T-helper 22 cell (primary cell): ENCODE data around the gene FGF12.
"Not testable (repeated sequence)": the region's sequence is repeated elsewhere in the genome, so short reads cannot be mapped to it uniquely, and the experiment has no call there.

Source experiments
- DNase-seq: peaks from one replicate; pipeline ENCODE4 v3.0.0-alpha.2; 2020; ENCODE audit warnings: low read depth

Gene FGF12

DNA sequence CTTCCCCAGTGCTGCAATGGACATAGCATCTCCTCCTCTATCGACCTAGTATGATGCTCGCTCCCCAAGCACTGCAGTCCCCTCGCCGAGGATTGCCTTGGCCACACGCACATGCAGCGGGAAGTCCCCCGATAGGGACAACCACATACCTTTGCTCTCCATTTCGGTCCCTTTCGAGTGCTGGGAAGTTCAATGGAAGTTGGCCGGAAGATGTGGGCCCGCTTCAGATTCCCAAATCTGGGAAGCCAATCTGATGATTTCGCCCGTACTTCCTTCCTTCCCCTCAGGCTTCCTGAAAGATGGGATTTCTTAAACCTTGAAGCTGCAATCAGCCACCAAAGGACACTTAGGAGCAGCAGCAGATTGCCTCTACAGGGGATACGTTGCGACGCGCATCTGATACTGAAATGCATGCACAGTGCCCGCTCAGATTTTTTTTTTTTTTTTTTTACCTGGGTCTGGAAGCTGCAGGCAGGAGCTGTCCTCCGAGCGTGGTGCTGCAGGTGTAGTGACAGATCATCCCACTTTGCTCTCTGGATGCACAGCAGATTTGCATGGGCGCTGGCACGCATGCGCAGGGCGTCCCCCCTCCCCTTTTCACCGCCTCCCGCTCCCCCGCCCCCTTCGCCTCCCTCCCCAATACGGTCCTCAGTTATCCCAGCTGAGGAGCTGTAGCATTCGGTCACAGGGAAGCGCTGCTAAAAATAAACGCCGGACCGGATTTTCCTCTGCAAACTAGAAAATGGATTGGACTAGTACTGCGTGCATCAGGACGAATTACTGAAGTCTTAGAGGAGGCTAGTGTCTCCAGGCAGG, at the start of gene FGF12:
TSS of gene FGF12 (minus strand) at position 510 of the 816 bp plus-strand sequence.
- DNase-seq = no peak

DNA sequence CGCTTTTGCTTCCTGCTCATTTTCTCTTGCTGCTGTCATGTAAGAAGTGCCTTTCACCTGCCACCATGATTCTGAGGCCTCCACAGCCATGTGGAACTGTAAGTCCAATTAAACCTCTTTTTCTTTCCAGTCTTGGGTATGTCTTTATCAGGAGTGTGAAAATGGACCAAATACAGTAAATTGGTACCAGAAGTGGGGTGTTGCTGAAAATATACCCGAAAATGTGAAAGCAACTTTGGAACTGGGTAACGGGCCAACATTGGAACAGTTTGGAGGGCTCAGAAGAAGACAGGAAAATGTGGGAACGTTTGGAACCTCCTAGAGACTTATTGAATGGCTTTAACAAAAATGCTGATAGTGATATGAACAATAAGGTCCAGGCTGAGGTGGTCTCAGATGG, 47.0 kb upstream of the FGF12 start:
- DNase-seq = not testable (repeated sequence)

DNA sequence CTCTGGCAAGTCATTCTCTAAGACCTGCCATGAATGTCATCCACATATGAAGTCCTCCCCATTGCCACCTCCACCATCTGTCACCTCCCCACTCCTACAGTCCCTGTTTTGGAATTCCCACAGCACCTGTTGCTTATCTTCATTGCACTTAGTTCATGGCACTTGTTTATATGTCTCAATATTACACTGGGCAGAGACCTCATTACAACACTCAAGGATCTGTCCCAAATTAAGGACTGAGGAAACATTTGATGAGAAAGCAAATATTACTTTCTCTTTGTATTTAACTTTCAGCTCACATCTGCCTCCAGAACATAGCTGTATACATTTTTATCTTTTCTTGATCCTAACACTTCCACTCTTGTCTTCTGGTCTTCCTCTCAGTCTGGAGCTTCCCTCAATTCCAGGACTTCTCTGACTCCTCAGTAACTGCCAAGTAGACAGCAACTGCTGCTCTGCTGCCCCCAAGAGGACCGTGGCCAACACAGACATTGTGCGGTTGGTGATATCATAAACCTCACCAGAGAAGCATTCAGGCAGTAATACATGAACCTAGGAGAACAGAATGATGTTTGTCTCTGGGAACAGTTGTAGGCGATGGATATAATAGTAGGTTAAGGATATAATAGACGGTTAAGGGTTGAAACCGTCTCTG, 45.0 kb upstream of the FGF12 start:
- DNase-seq = no peak

DNA sequence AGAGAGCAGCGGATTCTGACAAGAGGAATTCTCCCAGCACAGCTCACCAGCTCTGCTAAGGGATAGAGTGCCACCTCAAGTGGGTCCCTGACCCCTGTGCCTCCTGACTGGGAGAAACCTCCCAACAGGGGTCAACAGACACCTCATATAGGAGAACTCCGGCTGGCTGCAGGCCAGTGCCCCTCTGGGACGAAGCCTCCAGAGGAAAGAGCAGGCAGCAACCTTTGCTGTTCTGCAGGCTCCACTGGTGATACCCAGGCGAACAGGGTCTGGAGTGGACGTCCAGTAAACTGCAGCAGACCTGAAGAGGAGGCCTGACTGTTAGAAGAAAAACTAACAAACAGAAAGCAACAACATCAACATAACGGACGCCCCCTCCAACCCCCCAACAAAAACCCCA, 31.3 kb upstream of the FGF12 start:
- DNase-seq = no peak

DNA sequence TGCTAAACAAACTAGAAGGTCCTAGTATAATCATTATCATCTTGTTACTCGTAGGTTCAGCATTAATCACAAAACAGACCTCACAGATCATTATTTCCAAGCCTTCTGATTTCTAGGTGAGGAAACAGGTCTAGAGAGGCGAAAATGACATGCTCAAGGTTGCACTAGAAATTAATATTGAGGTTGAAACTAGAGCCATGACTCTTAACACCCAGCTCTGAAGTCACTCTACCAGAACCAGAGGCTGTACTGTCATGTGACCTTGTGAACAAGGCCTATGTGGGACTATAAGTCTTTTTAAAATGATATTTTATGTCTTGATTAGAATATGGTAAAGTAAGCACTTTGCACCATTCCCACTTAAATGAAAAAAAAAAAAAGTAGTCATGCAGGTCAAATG, 23.8 kb upstream of the FGF12 start:
- DNase-seq = no peak

DNA sequence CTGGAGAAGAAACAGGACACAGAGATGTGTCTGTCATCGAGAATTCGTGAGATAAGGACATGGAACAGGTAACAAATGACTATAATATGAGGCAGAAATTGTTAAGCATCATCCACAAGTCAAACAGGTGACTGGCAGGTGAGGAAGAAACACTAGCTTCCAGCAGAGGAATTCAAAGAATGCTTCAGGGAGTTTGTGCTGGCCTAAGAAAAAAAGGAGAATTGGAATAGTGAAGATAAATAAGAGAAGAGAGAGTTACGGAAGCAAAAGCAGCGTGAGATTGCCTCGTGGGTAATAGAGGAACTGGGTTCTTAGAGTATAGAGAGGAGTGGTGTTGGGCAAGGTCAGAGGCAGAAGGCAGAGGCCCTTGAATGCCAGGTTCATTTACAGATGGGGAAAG, 22.9 kb upstream of the FGF12 start:
- DNase-seq = no peak

DNA sequence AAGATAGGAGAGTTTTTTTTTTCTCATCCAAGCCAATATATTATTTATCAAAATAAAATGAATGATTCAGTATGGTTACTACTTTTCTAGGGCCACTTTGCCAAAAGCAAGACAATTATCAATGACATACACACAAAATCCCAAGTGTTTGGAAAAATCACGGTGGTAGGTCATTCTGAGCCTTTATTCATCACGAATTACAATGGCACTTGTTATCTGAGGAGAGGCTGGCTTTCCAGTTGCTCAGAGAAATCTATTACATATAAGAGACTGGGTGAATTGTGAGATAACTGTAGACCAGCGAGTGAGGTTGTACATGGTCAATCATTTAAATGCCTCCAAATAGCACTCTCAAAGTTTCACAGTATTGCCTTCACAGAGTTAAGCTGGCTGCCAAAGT, 20.4 kb upstream of the FGF12 start:
- DNase-seq = no peak

DNA sequence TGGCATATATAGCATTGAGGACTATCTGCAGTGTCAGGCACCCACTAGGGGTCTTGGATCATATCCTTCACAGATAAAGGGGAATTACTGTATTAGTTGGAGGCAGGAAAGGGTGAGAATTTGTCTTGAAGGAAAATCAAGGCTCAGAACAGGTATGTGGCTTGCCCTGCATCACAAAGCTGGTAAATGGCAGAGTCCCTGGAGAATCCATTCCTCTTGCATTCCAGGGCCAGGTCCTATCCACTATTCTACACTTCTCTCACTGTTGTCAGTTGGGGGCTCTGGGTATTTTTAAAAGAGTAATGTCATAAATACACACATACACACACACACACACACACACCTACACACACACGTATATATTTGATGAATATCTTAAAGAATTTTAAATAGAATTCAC, 19.8 kb upstream of the FGF12 start:
- DNase-seq = no peak

DNA sequence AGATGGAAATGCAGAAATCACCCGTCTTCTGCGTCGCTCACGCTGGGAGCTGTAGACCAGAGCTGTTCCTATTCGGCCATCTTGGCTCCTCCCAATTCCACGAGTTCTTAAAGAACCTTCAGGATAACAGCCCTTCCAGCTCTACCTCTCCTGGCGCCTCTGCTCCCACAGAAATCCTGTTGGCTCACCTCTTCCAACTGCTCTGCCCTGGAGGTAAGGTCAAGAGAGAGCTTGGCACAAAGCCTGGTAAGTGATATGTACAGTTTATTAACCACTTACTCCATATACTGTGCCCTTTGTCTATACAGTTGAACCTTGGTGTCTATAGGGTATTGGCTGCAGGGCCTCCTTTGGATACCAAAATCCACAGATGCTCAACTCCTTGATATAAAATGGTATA, 17.8 kb upstream of the FGF12 start:
- no peak for DNase-seq

DNA sequence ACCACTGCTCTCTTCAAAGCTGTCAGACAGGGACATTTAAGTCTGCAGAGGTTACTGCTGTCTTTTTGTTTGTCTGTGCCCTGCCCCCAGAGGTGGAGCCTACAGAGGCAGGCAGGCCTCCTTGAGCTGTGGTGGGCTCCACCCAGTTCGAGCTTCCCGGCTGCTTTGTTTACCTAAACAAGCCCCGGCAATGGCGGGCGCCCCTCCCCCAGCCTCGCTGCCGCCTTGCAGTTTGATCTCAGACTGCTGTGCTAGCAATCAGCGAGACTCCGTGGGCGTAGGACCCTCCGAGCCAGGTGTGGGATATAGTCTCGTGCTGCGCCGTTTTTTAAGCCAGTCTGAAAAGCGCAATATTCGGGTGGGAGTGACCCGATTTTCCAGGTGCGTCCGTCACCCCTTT, 17.3 kb upstream of the FGF12 start:
- DNase-seq = not testable (repeated sequence)

DNA sequence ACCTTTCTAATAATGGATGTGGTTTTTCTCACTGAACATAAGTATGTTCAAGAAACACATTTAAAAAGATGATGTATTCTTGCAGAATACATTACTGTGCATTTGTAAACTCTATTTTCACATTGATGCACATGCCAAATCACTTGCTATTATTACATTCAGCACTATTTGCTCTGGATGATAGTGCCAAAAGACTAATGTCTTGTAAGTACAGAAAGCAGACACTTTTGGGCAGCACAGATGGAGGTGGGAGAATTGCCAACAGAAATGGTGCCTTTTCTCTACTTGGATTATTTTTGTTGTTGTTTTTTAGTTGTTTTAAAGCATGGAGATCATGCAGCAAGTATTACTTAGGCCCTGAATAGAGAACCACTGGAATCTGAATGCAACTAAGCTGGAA, 10.2 kb upstream of the FGF12 start:
- no peak for DNase-seq

DNA sequence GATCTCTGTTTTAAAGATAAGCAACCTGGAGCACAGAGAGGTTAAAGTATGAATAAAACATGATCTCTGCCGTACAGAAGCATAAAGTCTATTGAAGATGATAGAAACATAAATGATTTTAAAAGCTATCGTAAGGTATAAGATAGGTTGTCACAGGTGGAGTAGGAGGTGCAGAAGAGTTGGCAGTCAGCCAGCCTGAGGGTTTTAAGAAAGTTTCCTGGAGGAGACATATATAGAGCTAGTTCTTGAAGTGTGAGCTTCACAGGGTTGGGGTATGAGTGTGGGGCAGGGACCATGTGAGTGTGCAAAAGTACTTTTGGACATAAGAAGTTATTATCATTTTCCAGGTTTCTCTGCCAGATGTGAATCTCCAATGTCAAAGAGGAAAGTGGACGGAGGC, 3.9 kb upstream of the FGF12 start:
- DNase-seq = no peak

DNA sequence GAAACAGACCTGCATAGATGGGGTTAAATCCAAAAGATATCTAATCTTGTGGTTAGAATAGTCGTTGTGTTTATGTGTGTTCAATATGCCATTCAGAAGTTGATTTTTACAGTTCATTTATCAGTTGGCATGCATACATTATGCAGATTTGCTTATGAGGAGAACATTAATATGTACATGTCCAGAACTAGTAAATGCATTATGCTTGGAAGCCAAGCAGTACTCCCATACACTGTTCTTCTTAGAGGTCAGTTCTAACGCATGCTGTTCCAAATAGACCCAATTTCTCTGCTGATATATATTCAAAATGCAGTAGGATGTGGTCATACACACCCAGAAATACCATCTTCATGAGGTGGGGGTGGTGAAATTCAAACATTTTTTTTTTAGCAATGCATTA, 956 bp downstream of the FGF12 start:
- DNase-seq = no peak

DNA sequence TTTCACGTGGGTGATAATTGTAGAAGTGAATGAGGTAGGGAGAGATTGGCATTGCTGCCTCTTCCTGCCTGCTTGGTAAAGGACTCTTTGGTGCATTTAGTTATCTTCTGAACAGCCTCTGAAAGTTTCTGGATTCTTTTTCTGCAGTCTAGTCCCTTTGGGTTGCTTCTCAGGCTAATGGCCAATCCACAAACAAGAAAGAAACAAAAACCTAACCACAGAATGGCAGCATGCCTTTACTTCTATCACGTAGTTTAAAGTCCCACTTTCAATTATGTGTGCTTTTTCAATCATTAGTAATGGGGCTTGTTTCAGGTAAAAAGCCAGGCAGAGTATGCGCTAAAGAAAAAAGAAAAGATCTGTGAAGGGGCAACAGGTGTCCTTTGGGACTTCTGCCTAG, 7.4 kb downstream of the FGF12 start:
- no peak for DNase-seq

DNA sequence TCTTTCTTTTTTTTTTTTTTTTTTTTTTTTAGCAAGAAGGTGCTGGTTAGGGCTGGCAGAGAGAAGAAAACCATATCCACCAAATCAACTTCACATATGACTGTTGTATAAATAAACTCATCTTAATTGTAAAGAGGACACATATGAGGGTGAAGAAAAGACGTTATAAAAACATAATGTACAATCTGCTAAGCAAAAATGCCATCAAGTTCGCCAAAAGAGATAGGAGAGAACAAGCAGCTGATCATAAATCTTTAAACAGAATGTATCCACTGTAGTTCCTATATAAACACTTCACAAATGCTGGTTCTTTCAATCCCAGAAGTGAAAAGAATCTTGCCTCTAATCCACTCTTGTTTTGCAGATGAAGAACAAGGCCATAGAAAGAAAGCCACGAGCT, 9.2 kb downstream of the FGF12 start:
- DNase-seq = no peak

DNA sequence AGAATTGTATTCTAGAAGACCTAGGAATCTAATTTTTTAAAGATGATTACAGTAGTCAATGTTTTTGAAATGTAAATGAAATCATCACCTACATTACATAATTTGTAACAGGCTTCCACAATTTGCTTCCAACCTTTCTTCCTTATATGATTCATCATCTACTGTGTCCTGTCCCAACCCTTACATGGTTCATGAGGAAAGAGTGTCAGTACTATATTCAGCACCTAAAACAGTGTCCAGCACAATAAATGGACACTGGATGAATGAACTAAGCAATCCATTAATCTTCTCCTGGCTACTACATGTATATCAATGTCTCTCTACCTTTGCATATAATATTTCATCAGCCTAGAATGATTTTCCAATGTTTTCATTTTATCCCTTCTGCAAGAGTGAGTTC, 12.2 kb downstream of the FGF12 start:
- DNase-seq = no peak

DNA sequence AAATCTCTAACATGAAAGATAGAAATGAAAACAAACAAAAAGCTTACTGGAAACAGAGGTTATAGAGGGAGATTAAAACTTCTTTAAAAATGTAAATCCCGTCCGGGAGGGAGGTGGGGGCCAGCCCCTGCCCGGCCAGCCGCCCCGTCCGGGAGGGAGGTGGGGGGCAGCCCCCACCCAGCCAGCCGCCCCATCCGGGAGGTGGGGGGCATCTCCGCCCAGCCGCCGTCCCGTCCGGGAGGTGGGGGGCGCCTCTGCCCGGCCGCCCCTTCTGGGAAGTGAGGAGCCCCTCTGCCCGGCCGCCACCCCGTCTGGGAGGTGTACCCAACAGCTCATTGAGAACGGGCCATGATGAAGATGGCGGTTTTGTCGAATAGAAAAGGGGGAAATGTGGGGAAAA, 16.2 kb downstream of the FGF12 start:
- not testable (repeated sequence) for DNase-seq

DNA sequence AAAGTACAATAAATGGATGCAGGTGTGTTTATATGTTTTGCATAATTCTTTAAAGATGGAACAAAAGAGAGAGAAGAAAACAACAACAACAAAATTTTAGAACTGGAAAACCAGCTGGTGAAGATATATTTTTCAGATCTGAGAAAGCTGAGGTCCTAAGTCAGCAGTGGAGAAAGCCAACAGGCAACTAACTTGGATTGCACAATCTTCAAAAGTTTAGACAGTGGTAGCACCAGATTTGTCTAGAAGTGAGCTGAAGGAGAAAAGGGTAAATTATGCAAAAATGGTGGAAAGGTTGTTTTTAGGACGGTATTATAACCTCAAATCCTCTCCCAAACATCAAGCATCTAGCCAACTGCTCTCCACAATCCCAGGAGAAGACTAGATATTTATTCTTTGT, 17.0 kb downstream of the FGF12 start:
- no peak for DNase-seq

DNA sequence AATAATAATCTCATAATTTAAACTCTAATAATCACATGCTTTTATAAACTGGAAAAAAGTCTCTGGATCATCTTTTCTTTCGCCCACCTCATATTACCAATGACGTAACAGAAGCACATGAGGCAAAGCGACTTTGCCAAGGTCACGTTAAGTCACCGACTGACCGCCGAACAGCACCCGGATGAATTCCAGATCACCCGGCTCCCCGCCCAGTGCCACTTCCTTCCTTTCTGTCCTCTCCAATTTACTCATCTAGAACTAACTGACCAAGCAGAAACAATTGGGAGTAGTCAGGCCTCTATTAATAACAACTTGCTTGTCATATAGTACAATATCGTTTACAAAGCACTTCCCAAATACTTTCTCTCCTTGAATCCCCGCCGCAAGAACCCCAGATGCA, 21.1 kb downstream of the FGF12 start:
- no peak for DNase-seq

DNA sequence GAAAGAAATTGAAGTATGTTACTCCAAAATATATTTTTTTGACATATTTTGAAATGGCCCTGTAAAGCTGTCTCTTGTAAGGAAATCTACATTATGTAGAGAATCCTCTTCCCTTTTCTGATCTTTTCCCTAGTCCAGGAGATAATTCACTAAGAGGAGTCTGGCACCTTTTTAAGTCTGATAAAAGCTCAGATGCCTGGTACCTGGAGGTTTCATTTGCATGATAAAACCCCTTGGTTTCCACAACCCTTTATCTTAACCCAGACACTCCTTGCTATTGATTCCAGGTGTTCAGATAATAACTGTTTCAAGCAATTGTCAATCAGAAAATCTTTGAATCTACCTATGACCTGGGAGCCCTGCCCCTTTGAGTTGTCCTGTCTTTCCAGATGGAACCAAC, 26.5 kb downstream of the FGF12 start:
- DNase-seq = no peak

DNA sequence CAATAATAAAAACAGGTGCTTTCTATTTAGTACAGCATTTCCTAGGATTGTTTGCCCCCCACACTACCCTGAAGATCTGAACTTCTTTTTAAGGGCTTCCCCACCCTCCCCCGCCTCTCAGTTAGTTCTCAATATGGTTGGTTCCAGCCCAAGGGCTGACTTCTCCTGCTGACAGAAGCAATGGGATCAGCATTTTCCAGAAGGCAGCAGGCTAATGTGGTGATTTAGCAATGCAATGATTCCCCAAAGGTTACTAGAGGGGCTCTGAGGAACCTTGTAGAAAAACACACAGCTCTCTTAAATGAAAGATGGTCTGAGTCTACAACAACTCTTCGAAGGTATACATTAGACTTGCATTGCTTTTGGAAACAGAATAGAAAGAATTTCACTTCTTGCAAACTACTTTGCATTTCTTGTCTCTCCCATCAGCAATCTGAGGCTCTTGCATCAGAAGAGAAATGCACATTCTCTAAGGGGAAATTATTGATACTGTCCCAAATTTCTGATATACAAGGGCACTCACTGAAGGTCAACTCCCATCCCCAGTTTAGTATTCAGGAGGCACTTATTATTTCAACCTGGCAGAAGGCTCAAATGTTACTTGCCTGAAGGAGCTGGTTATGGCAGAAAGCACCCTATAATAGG, 30.3 kb downstream of the FGF12 start:
- DNase-seq = no peak

DNA sequence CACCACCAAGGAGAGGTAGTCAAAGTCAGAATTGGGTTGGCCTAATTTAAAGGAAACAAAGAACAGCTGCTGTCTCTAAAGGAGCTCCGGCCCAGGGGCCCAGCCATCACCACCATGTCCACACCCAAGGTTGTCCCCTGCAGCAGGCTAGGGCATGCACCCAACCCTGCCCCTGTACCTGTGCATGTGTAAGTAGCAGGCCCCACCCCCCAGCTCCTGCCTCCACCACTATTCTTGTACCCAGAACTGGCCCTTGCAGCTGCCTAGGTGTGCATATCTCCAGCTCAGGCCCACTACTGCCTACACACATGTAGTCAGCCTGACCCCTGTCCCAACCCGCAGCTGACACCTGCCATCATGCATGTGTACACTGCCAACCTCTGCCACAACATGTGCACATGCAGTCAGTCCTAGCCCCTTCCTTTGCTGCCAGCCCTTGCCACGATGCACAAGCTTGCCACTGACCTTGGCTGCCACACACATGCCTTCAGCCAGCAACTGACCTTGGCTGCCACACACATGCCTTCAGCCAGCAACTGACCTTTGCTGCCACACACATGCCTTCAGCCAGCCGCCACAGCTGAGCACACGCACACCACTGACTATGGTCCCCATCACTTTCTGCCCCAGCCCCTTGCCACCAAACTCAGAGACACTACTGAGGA, 39.7 kb downstream of the FGF12 start:
- no peak for DNase-seq

DNA sequence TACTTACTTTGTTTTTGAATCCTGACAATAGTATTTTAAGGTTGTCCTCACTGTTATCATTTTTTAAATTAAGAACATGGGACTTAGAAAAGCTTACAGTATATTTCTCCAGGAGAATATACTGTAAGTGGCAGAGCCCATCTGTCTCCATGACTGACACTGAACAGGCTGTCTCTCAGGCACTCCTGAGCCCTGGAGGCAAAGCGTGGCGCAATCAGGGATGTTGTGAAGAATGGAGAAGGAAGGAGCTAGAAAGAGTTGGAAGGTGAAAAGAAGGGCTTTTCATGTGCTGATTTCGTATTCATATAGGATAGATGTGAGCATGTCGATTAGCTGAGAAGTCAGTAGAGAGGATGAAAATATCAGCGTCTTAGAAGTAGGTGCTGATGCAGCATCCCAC, 41.5 kb downstream of the FGF12 start:
- DNase-seq = no peak
